ENCODE data around the gene NPR3.

DNA sequence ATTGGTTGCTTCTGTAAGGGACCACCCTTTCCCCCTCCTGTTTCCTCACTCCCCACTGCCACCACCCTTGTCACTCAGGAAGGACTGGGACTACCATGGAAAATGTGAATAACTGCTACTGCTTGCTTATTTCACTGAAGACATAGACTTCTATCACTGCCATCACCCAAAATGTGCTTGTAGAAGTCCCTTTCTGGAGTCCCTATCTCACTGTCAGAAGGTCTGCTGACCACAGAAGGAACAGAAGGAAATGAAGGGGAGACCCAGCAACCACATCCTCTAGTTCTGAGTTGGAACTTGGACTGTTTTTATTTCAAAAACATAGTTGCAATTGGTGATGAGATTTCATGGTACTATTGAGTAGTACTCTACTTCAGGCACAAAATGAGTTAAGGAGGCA lies 122.5 kb downstream of the NPR3 start:
- TF ChIP-seq EZH2 (IDR thresholded peaks at IDR 0.05; ENCODE audit: insufficient read depth, poor library complexity, severe bottlenecking) = no peak
- no peak for TF ChIP-seq EZH2phosphoT487 (IDR thresholded peaks at IDR 0.05; ENCODE audit: insufficient read depth, low read depth)

Measured in GM23248 (cell line).